Vagina (tissue), 2 donors: ENCODE measurements around the gene MXD3.

Experiments
- CTCF ChIP-seq, 3 experiments: fragments of 450-650 bp in 2 of 3; fragments of 200-600 bp in 1 of 3; sonication (generic) in 1 of 3; IDR thresholded peaks; one replicate each; pipeline ENCODE4 v1.5.1; 2017 to 2019; ENCODE audit warnings: antibody characterized with exemption in 3 of 3, mild to moderate bottlenecking in 2 of 3, moderate library complexity in 2 of 3
- POLR2AphosphoS5 ChIP-seq, 2 donors: sonication (generic); formaldehyde crosslinking; IDR thresholded peaks; one replicate each; pipeline ENCODE4 v1.9.0; 2017; ENCODE audit warnings: antibody characterized with exemption in 2 of 2, mild to moderate bottlenecking in 2 of 2, low read depth in 1 of 2; ENCODE audit not compliant: insufficient read depth in 1 of 2

GRCh38 chr5:177351392-177352329, 40.0 kb upstream of the MXD3 start, which contains the start of gene LMAN2:
- TF ChIP-seq CTCF (IDR thresholded peaks at IDR 0.05) = peak in 1 of 3 experiments; percentile 26
- TF ChIP-seq POLR2AphosphoS5 (IDR thresholded peaks at IDR 0.05; ENCODE audit: insufficient read depth in 1 of 2, low read depth in 1 of 2) = peak; percentile 91 to 93
